Left lung (tissue), 10 donors: Measurements from ENCODE around the gene GMPR. TPM values are rescaled to one million over a fixed set of nuclear protein-coding genes. Genes with fewer than 3 reads are reported as not detected.

Source experiments
- ATAC-seq: fragments of 200-7000 bp; cut with Tn5 transposase; one replicate; pipeline ENCODE4 v1.9.1; 2020; ENCODE audit warnings: moderate library complexity
- DNase-seq, 4 donors: peaks; one replicate each; pipeline ENCODE4 v3.0.0-alpha.2; 2013 to 2020
- H3K27ac ChIP-seq, 2 donors: fragments of 200-600 bp; sonication (generic) in 1 of 2; one replicate each; pipeline versions ENCODE4 v1.5.0 to v1.8.0; 2020 to 2021
- H3K27me3 ChIP-seq, 2 donors: fragments of 200-600 bp; sonication (generic) in 1 of 2; one replicate each; pipeline versions ENCODE4 v1.5.0 to v1.8.0; 2020 to 2021
- H3K36me3 ChIP-seq, 2 donors: fragments of 200-600 bp; sonication (generic) in 1 of 2; one replicate each; pipeline versions ENCODE4 v1.5.0 to v1.8.0; 2020 to 2021
- H3K4me1 ChIP-seq, 2 donors: fragments of 200-600 bp; one replicate each; pipeline ENCODE4 v1.8.0; 2021
- H3K4me3 ChIP-seq, 2 donors: fragments of 200-600 bp; sonication (generic) in 1 of 2; one replicate each; pipeline versions ENCODE4 v1.5.0 to v1.8.0; 2020 to 2021; ENCODE audit warnings: mild to moderate bottlenecking in 1 of 2
- H3K9me3 ChIP-seq, 2 donors: fragments of 200-600 bp; sonication (generic) in 1 of 2; one replicate each; pipeline versions ENCODE4 v1.5.0 to v1.8.0; 2020 to 2021
- CTCF ChIP-seq, 2 donors: fragments of 200-600 bp; sonication (generic) in 1 of 2; IDR thresholded peaks; one replicate each; pipeline versions ENCODE4 v1.5.0 to v1.8.0; 2021; ENCODE audit warnings: antibody characterized with exemption in 2 of 2
- intact Hi-C, 2 donors: fragments of 100-400 bp; cut with DNase I; formaldehyde crosslinking; loops; one replicate each; pipeline versions ENCODE4 v1.11.2 to v1.14.2; 2022
- polyA plus RNA-seq, 6 donors: library from polyadenylated mRNA; unstranded; fragments of 120-200 nt; gene quantifications; one replicate each; pipeline ENCODE4 v1.2.1, GENCODE V29; 2013; ENCODE audit not compliant: insufficient read length in 6 of 6
- total RNA-seq, 2 donors: library from RNA; stranded (reverse); fragmentation: NEBNext Ultra II Directional; extraction: Animal tissue kit (Norgen Biotek cat#: 25700); gene quantifications; one replicate each; pipeline ENCODE4 v1.2.1, GENCODE V29; 2021
- donor health status: DM: no; HTN: yes; CAD: no.
- donor health status: DM: no; HTN: no; CAD: no.

Gene GMPR
- total and polyA plus RNA-seq, 8 donors = 3.8 to 16.1 (median 7.0) TPM

GRCh38 chr6:16238963-16239797 is 793 bp downstream of the GMPR start:
- peak overlapping the region; percentile 61 for H3K4me3 ChIP-seq
- intact Hi-C loops = no loop called here
- ATAC-seq (peak; percentile 42), DNase-seq (peak in 1 of 4 donors; percentile 90)
- no peaks in the 10 kb centered on the region for H3K36me3 ChIP-seq
- peak; percentile 51 to 55 for TF ChIP-seq CTCF (IDR thresholded peaks at IDR 0.05)
- peaks cover 0 to 21% of the 10 kb centered on the region in 2 donors for H3K27me3 ChIP-seq
- H3K4me1 ChIP-seq = peaks cover 11 to 34% of the 10 kb centered on the region in 2 donors
- H3K9me3 ChIP-seq = no peaks in the 10 kb centered on the region
- peak overlapping the region; percentile 45 to 75 for H3K27ac ChIP-seq

- no peak for TF ChIP-seq CTCF (IDR thresholded peaks at IDR 0.05)
- ATAC-seq (peak; percentile 84), DNase-seq (peak in 1 of 4 donors; percentile 78)
- peaks cover 11 to 34% of the 10 kb centered on the region in 2 donors for H3K4me1 ChIP-seq
- H3K36me3 ChIP-seq = no peaks in the 10 kb centered on the region
- peaks cover 0 to 21% of the 10 kb centered on the region in 2 donors for H3K27me3 ChIP-seq
- no peaks in the 10 kb centered on the region for H3K9me3 ChIP-seq
- peak overlapping the region in 1 of 2 donors; percentile 61 for H3K4me3 ChIP-seq
- intact Hi-C loops = no loop called here
- H3K27ac ChIP-seq = peak overlapping the region in 1 of 2 donors; percentile 75
Observed at GRCh38 chr6:16239798-16240123, 1.4 kb downstream of the GMPR start.

GRCh38 chr6:16240589-16241320 is 2.4 kb downstream of the GMPR start:
- intact Hi-C loops = no loop called here

GRCh38 chr6:16241321-16241689 is 2.9 kb downstream of the GMPR start:
- TF ChIP-seq CTCF (IDR thresholded peaks at IDR 0.05) = no peak
- no peak for DNase-seq
- Histone ChIP-seq H3K27me3 (peaks cover 0 to 21% of the 10 kb centered on the region in 2 donors), H3K9me3 (no peaks in the 10 kb centered on the region), H3K4me1 (peaks cover 6 to 25% of the 10 kb centered on the region in 2 donors), H3K36me3 (no peaks in the 10 kb centered on the region), H3K27ac (no peak overlapping the region), H3K4me3 (no peak overlapping the region)
- intact Hi-C loops = no loop called here
- no peak for ATAC-seq

More at GRCh38 chr6:16240589-16241320, 2.4 kb downstream of the GMPR start:
- DNase-seq (no peak), ATAC-seq (no peak)
- TF ChIP-seq CTCF (IDR thresholded peaks at IDR 0.05) = no peak
- Histone ChIP-seq H3K36me3 (no peaks in the 10 kb centered on the region), H3K27me3 (peaks cover 0 to 21% of the 10 kb centered on the region in 2 donors), H3K4me1 (peaks cover 11 to 31% of the 10 kb centered on the region in 2 donors), H3K4me3 (no peak overlapping the region), H3K9me3 (no peaks in the 10 kb centered on the region), H3K27ac (no peak overlapping the region)

GRCh38 chr6:16243055-16243454 is 4.7 kb downstream of the GMPR start:
- peaks cover 0 to 8% of the 10 kb centered on the region in 2 donors for H3K4me1 ChIP-seq
- ATAC-seq (no peak), DNase-seq (no peak)
- no peak for TF ChIP-seq CTCF (IDR thresholded peaks at IDR 0.05)
- no peaks in the 10 kb centered on the region for H3K36me3 ChIP-seq
- H3K27ac ChIP-seq = no peak overlapping the region
- no peak overlapping the region for H3K4me3 ChIP-seq
- intact Hi-C loops = no loop called here
- no peaks in the 10 kb centered on the region for H3K9me3 ChIP-seq
- peaks cover 0 to 13% of the 10 kb centered on the region in 2 donors for H3K27me3 ChIP-seq
